ENCODE measurements around the gene KRT40.

Gene KRT40

DNA sequence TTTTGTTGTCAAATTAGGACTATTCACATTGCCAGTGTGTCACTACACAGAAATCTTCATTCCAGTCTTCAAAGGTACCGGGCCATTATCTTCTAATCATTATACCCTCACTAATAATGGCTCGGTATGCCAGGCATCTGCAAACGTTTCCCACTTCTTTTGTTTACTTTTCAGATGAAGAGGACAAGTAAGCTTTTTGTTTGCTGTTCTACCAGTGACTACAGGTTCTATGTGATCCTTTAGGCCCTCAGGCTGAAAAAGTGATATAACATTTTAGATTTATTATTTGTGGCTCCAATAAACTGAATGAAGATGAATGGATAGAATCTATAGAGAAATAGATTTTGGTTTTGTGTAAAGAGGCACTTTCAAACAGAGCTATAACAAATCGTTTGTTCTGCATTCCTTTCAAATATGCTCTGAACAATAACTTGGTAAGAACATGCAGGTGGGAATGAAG, 25.2 kb upstream of the KRT40 start:
- Histone ChIP-seq H3K4me2 (ENCODE audit: insufficient read depth, low read length) (no peak overlapping the region), H3K27ac (ENCODE audit: low read length) (no peak overlapping the region), H3K9me3 (ENCODE audit: insufficient read depth, low read length, severe bottlenecking) (no peaks in the 10 kb centered on the region), H2AFZ (ENCODE audit: low read depth, low read length) (no peak overlapping the region), H3K79me2 (ENCODE audit: insufficient read depth, low read length) (no peaks in the 10 kb centered on the region), H3K4me3 (ENCODE audit: low read depth in 1 of 2, low read length in 2 of 2) (no peak overlapping the region), H3K36me3 (ENCODE audit: insufficient read depth, low read length) (no peaks in the 10 kb centered on the region), H3K9ac (ENCODE audit: low read depth, low read length) (no peak overlapping the region), H3K27me3 (ENCODE audit: insufficient read depth, low read length, poor library complexity) (peaks cover 29% of the 10 kb centered on the region), H4K20me1 (ENCODE audit: insufficient read depth, low read length) (no peaks in the 10 kb centered on the region), H3K4me1 (ENCODE audit: insufficient read depth, low read length) (no peaks in the 10 kb centered on the region)
- no peak for TF ChIP-seq CTCF (IDR thresholded peaks at IDR 0.05; ENCODE audit: borderline replicate concordance, extremely low read depth, low read length, poor library complexity, severe bottlenecking)
- TF ChIP-seq EZH2 (IDR thresholded peaks at IDR 0.05; ENCODE audit: borderline replicate concordance, low read depth, low read length, severe bottlenecking) = no peak
- no peak for DNase-seq
- no peak for ATAC-seq (ENCODE audit: insufficient read depth, low read depth)

DNA sequence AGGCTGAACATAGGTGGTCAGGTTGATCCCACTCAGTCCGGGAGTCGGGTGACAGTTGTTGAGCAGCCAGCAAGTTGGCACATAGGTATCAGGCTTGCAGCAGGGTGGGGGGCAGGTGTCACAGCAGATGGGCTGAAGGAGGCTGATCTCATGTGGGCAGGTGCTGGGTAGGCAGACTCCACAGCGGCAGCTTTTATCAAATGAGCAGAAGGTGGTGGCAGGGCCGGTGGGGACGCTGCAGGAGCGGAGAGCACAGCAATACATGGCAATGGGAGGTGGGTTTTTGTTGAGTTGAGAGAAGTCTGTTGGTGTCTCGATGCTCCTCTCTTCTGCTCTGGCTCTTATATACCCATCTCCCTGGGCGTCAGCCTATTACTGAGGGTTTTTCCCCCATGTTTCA, 24.7 kb upstream of the KRT40 start, which contains the start of gene KRTAP3-1:
Gene KRTAP3-1, minus strand, starts transcription at position 318 of the 400 bp plus-strand sequence. Its CDS starts 54 bp downstream, at position 264.
- no peak within 1 kb of the TSS for H3K4me3 ChIP-seq (ENCODE audit: low read depth in 1 of 2, low read length in 2 of 2)
- H3K4me1 ChIP-seq (ENCODE audit: insufficient read depth, low read length) = no peaks in the 10 kb centered on the region
- no peaks in the 10 kb centered on the region for H3K79me2 ChIP-seq (ENCODE audit: insufficient read depth, low read length)
- DNase-seq (no peak), ATAC-seq (ENCODE audit: insufficient read depth, low read depth) (no peak)
- H3K9me3 ChIP-seq (ENCODE audit: insufficient read depth, low read length, severe bottlenecking) = no peaks in the 10 kb centered on the region
- no peak within 1 kb of the TSS for H3K9ac ChIP-seq (ENCODE audit: low read depth, low read length)
- no peak within 1 kb of the TSS for H3K4me2 ChIP-seq (ENCODE audit: insufficient read depth, low read length)
- H4K20me1 ChIP-seq (ENCODE audit: insufficient read depth, low read length) = no peaks in the 10 kb centered on the region
- H3K27ac ChIP-seq (ENCODE audit: low read length) = no peak within 1 kb of the TSS
- no peak within 1 kb of the TSS for H2AFZ ChIP-seq (ENCODE audit: low read depth, low read length)
- no peak for TF ChIP-seq EZH2 (IDR thresholded peaks at IDR 0.05; ENCODE audit: borderline replicate concordance, low read depth, low read length, severe bottlenecking)
- no peak for TF ChIP-seq CTCF (IDR thresholded peaks at IDR 0.05; ENCODE audit: borderline replicate concordance, extremely low read depth, low read length, poor library complexity, severe bottlenecking)
- H3K27me3 ChIP-seq (ENCODE audit: insufficient read depth, low read length, poor library complexity) = peaks cover 30% of the 10 kb centered on the region
- no peaks in the 10 kb centered on the region for H3K36me3 ChIP-seq (ENCODE audit: insufficient read depth, low read length)

DNA sequence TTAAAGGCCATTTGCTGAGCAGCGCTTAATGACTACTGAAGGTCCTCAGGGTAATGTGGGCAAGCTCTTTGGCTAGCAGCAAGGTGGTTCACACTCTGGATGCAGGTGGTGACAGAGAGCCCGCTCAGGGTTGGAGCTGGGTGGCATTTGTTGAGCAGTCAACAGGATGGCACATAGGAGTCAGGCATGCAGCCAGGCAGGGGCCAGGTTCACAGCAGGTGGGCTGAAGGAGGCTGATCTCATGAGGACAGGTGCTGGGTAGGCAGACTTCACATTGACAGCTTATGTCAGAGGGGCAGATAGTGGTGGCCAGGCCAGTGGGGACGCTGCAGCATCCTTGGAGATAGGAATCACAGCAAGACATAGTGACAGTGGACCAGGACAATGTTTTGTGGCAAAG, 20.3 kb upstream of the KRT40 start:
- Histone ChIP-seq H4K20me1 (ENCODE audit: insufficient read depth, low read length) (no peaks in the 10 kb centered on the region), H3K27me3 (ENCODE audit: insufficient read depth, low read length, poor library complexity) (peaks cover 31% of the 10 kb centered on the region), H3K4me1 (ENCODE audit: insufficient read depth, low read length) (no peaks in the 10 kb centered on the region), H3K79me2 (ENCODE audit: insufficient read depth, low read length) (no peaks in the 10 kb centered on the region), H3K36me3 (ENCODE audit: insufficient read depth, low read length) (no peaks in the 10 kb centered on the region), H2AFZ (ENCODE audit: low read depth, low read length) (no peak overlapping the region), H3K27ac (ENCODE audit: low read length) (no peak overlapping the region), H3K4me2 (ENCODE audit: insufficient read depth, low read length) (no peak overlapping the region), H3K9ac (ENCODE audit: low read depth, low read length) (no peak overlapping the region), H3K4me3 (ENCODE audit: low read depth in 1 of 2, low read length in 2 of 2) (no peak overlapping the region), H3K9me3 (ENCODE audit: insufficient read depth, low read length, severe bottlenecking) (no peaks in the 10 kb centered on the region)
- TF ChIP-seq EZH2 (IDR thresholded peaks at IDR 0.05; ENCODE audit: borderline replicate concordance, low read depth, low read length, severe bottlenecking) (no peak), CTCF (IDR thresholded peaks at IDR 0.05; ENCODE audit: borderline replicate concordance, extremely low read depth, low read length, poor library complexity, severe bottlenecking) (no peak)
- ATAC-seq (ENCODE audit: insufficient read depth, low read depth) (no peak), DNase-seq (no peak)

- Histone ChIP-seq H3K9me3 (ENCODE audit: insufficient read depth, low read length, severe bottlenecking) (no peaks in the 10 kb centered on the region), H3K36me3 (ENCODE audit: insufficient read depth, low read length) (no peaks in the 10 kb centered on the region), H3K4me1 (ENCODE audit: insufficient read depth, low read length) (no peaks in the 10 kb centered on the region), H4K20me1 (ENCODE audit: insufficient read depth, low read length) (no peaks in the 10 kb centered on the region), H3K9ac (ENCODE audit: low read depth, low read length) (no peak overlapping the region), H3K4me3 (ENCODE audit: low read depth in 1 of 2, low read length in 2 of 2) (no peak overlapping the region), H2AFZ (ENCODE audit: low read depth, low read length) (no peak overlapping the region), H3K27ac (ENCODE audit: low read length) (no peak overlapping the region), H3K79me2 (ENCODE audit: insufficient read depth, low read length) (no peaks in the 10 kb centered on the region), H3K27me3 (ENCODE audit: insufficient read depth, low read length, poor library complexity) (peaks cover 31% of the 10 kb centered on the region), H3K4me2 (ENCODE audit: insufficient read depth, low read length) (no peak overlapping the region)
- ATAC-seq (ENCODE audit: insufficient read depth, low read depth) = no peak
- TF ChIP-seq CTCF (IDR thresholded peaks at IDR 0.05; ENCODE audit: borderline replicate concordance, extremely low read depth, low read length, poor library complexity, severe bottlenecking) (no peak), EZH2 (IDR thresholded peaks at IDR 0.05; ENCODE audit: borderline replicate concordance, low read depth, low read length, severe bottlenecking) (no peak)
- no peak for DNase-seq
Observed at GRCh38 chr17:41003926-41004325, 19.8 kb upstream of the KRT40 start.

Measured in DND-41 (cell line).